ENCODE results near the gene RNF187.

Gene RNF187

DNA sequence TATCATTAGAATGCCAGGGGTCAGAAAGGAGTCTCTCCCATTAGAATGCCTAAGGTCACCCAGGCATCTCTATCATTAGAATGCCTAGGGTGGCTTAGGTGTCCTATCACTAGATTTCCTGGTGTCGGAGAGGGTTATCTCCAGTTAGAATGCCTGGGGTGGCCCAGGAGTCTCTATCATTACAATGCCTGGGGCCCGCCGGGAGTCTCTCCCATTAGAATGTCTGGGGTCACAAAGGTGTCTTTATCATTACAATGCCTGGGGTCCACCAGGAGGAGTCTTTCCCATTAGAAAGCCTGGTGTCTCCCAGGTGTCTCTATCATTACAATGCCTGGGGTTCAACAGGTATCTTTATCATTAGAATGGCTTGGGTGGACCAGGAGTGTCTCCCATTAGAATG, 56.2 kb downstream of the RNF187 start:
- DNase-seq = no peak

DNA sequence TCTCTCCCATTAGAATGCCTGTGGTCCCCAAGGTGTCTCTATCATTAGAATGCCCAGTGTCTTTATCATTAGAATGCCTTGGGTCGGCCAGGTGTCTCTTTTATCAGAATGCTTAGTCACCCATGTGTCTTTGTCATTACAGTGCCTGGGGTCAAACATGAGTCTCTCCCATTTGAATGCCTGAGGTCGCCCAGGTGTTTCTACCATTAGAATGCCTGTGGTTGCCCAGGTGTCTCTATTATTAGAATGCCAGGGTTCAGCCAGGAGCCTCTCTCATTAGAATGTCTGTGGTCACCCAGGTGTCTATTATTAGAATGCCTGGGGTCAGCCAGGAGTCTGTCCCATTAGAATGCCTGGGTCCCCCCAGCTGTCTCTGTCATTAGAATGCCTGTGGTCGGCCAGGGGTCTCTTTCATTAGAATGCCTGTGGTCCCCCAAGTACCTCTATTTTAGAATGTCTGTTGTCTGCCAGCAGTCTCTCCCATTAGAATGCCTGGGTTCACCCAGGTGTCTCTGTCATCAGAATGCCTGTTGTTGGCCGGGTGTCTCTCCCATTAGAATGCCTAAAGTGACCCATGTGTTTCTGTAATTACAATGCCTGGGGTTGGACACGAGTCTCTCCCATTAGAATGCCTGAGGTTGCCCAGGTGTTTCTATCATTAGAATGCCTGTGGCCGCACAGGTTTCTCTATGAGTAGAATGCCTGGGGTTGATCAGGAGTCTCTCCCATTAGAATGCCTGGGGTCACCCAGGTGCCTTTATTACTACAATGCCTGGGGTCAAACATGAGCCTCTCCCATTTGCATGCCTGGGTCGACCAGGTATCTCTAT, 57.1 kb downstream of the RNF187 start:
- DNase-seq = no peak

DNA sequence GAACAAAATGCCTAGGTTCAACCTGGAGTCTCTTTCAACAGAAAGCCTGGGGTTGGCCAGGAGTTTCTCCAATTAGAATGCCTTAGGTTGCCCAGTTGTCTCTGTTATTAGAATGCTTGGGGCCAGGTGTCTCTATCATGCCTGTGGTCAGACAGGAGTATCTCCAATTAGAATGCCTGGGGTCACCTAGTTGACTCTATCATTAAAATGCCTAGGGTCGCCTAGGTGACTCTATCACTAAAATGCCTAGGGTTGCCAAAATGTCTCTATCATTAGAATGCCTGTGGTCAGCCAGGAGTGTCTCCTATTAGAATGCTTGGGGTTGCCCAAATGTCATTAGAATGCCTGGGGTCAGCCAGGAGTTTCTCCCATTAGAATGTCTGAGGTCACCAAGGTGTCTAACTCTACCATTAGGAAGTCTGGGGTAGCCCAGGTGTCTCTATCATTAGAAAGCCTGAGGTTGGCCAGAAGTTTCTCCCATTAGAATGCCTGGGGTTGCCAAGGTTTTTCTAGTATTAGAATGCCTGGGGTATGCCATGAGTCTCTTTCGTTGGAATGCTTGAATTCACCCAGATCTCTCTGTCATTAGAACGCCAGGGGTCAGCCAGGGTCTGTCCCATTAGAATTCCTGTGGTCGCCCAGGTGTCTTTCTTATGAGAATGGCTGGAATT, 57.9 kb downstream of the RNF187 start:
- no peak for DNase-seq
